T1000 (cell line): ENCODE results near the gene MGLL.

ENCODE experiments used
- DNase-seq: peaks from one replicate; lab custom pipeline; 2025; ENCODE audit warnings: mixed read lengths; lab: John Stamatoyannopoulos, UW

The MGLL gene

DNA sequence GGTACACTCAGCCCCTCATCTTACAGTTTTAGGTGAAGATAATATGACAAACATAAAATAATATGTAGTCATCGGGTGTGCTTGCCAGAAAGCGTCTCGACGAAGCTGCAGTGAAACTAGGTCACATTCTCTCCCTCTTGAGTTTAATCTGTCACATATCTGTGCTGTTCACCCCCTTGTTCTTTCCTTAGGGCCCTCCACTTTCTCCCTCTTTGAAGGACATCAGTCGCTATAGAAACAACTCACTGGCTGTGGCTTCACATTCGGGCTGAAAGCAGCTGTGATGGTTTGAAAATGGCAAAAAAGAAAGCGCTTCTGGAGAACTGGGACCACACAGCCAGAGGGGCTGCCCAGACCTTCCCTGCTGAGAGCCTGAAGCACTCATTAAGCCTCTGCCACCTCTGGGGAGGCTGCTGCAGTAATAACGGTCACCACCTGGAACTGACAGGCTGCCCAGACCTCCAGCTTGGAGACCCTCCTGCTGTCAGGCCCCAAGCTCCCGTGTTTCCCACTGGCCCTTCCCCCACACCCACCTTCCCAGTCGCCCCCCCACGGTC, 99.2 kb downstream of the MGLL start:
- no peak for DNase-seq

DNA sequence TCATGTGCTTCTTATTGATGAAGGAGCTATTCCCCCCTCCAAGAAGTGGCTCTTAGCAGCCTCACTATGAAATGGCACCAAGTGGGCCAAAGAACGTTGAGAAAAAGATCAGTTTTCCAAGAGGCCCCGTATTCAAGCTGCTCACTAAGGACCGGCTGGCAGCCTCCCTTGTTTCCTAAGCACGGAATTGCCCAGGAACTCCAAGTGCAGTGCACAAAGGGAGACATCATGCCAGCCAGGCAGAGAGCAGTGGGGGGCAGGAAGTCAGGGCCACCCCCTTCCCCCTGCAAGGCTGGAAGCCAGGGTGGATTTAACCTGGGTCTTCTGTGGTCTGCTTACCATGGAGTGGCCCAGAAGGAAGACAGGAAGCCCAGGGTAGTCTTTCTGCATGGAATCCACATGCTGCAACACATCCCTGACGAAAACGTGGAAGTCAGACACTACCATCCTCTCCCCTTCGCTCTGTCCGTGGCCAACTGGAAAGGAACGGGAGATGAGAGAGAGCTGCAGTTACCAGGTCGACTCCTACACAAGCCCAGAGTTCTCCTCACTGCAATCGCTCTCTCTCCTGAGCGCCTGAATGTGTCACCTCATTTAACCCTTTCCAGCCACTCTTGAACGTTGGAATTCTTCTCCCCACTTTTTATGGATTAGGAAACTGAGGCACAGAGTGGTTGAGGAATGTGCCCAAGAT, 100.1 kb downstream of the MGLL start:
- no peak for DNase-seq

DNA sequence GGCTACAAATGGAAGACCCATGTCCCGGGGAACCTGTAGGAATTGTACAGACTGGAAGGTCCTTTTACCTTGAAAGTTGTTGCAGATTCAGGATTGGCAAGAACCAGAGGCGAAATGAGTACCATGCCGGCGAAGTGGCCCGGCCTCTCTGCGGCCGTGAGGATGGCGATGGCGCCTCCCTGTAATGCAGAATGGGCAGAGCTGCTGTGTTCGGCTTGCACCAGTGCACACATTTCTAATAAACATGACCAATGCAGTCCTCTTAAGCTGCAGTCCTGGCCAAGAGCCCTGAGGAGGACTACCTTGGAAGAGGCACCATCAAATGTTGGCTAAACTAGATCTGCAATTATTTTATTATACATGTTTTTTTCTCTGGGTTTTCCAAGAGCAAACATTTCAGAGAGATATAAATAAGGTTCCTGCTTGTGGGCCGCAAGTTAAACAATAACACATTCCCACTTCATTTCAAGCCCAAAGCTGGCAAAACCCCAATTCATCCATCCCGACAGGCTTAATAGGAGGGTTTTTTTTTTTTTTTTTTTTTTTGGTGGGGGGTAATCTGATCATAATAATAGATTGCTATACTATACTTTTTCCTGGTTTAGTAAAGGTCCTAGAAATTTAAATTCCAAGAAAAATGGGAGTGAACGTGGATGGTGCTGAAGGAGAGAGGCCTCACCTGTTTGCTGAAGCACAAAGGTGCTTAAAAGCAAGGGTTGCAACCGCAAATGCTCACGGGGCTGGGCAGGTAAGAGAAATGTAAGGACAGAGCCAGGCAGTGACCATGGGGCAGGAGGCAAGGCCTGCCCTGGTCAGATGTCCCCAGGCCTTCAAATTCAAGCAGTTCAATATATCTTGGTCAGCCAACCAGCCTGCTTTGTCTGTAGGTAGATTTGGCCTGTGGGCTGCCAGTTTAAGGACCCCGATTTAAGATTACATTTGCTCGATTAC, 101.1 kb downstream of the MGLL start:
- DNase-seq = no peak

DNA sequence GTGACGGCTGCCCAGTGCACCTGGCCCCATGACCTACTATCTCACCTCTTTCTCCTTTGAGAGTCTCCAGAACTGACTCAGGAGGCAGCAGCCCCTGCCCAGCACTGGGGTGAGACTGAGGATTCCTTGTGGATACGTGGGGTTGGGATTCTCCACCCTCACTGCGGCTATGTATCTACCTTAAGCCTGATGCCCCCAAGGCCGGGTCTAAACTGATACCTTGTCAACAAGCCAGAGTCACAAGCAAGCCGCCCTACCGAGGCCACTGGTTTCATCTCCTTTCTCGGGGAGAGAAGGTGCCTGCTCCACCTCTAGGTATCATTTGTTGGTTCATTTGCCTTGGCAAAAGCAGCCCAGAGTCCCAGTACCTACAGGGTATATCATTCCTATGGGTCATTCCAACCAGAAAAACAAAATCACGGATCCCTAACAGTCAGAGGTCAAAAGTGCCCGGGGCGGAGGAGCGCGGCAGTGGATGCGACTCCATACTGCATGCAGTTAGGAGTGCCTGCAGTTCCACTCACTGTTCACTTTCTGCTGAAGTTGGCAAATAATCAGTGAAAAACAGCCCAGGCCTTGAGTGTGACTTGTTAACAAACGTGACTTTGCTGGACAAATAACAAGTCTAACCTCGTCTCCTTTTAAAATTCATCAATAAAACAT, 102.0 kb downstream of the MGLL start:
- DNase-seq = no peak

DNA sequence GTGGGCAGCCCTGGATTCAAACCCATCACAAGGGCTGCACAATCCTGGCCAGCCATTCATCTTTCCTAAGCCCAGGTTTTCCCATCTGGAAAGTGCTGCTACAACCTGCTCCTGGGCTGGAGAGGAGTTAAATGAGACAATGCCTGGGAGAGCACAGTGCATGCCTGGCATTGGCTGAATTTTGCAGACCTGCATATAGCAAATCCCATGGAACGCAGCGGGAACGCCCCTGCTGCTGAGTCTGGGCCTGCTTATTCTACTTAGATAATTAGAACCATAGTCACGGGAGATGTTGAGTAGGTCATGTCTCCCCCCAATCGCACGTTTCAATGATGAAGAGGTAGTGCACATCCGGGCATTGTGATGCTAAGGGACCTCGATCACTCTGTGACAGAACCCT, 102.9 kb downstream of the MGLL start:
- no peak for DNase-seq

DNA sequence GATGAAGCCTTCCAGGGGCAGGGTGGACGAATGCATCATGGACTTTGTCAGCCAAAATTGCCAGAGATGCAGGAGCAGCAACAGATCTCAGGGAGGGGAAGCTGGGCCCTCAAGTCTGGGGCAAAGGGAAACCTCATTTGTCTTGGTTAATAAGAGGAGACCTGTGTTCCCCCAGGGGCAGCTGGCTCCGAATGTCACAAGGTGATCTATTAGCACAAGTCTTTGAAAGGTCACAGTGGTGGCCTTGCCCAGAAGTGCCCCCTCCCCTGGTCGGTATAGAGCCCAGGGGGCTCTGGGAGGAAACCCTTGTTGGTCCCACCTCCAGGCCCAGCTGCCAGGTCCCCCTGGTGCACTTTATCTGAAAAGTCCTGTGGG, 103.4 kb downstream of the MGLL start:
- DNase-seq = no peak

DNA sequence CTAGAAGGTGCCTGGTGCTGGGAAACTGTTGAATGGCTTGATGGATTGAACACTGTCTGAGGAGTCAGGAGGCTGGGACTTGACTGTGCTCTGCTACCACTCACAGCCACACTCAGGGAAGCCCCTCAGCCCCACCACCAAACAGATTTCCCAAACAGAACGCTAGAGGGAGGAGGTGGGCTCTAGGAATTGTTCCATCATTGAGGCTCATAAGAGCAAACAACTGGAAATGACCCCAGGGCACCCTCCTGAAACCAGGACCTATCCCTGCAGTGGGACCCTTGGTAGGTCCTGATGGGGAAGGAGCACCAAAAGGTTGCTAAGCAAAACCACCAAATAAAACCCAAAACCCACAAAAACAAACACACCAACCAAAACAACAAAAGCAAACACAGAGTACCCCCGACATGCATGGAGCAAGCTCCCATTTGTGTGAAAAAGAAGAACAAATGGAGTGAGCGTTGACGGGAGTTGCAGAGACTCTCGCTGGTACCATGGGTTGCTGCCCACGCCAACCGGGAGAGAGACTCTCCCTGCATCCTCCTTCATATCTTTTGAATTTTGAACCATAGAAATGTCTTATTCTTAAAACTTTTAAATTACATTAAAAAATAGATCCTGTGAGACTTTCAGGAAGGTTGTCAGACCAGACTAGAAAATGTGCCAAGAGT, 103.9 kb downstream of the MGLL start:
- DNase-seq = no peak

DNA sequence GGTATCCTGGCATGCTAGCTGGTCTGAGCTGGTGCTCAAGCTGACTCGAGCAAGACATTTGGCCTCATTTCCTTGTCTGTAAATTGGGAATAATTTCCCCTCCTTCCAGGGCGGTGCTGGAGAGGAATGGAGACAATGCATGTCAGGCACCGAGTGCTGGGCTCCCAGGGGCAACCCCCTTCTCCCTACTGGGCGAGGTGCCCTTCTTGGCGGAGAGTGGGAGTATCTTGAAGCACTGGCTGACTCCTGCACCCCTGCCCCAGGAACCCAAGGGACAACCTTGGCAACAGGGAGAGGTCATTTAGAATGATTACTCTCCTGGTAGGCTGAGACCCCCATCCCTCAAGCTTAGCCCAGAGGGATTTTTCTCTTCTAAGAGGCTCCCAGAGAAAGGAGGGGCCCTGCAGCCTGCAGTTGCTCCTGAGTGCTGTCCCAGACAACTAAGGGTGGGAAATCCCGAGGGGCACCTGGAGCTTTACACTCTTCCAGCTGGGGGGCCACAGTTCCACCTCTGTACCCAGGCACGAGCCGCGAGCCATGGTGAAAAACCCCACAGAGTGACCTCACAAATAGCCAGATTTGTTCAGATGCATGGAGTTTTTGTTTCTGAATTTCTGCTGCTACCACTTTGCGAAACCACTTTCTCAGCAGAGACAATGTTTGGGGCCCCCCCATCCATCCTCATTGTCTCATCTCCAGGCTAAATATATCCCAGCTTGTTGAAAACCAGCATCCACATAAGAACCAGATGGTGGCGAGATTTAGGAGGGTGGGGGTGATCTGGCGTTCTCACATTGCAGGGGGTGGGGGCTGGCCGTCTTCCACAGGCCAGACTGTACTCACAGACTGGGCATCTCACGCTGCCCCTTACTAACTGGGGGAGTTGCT, 104.7 kb downstream of the MGLL start:
- no peak for DNase-seq

DNA sequence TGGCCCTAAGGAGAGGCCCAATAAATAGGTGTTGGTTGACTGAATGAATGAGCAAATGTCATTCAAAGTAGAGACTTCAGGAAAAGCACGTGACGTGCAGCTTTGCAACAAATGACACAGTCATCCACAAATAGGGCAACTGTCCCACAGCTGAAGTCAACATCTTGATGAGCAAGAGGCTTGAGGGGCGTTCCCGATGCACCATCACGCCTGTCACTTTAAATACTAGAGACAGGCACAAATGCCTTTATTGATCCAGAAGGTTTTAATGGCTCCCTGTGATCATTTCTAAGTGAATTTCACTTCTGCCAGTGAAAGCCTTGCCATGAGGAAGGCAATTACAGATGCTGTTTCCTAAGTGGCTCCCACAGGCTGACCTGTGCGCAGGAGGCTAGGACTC, 105.9 kb downstream of the MGLL start:
- DNase-seq = no peak

DNA sequence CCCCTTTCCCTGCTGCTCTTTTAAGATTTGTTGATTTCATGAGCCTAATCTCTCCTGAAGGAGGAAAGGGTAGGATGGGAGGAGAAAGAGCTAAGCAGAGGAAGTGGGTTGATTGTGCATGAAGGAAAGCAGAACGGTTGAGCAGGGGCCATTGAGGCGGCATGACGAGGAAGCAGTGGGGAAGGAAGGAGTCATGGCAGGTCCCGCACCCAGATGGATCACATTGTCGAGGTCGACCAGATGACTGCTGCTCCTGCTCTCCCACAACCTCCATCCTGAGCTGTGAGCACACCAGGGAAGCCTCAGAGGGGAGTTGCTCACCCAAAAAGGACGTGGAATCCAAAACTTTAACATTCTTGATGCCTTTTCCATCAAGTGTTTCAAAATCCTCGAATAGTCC, 106.8 kb downstream of the MGLL start:
- no peak for DNase-seq

DNA sequence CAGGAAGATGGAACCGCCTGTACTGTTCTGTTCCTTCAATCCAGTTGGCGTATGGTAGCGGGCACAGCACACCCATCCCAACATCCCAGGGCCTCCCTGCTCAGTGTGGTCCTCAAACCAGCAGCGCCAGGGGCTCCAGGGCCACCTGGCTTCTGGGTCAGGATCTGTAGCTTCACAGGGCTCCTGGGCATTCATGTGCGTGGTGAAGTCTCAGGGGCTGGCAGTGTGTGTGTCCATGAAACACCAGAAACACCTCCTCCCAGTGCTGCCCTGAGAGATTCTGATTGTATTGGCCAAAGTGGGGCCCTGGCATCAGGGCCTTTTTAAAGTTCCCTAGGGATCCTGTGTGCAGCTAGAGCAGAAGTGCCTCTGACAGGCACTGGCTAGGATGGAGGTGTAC, 107.4 kb downstream of the MGLL start:
- no peak for DNase-seq

DNA sequence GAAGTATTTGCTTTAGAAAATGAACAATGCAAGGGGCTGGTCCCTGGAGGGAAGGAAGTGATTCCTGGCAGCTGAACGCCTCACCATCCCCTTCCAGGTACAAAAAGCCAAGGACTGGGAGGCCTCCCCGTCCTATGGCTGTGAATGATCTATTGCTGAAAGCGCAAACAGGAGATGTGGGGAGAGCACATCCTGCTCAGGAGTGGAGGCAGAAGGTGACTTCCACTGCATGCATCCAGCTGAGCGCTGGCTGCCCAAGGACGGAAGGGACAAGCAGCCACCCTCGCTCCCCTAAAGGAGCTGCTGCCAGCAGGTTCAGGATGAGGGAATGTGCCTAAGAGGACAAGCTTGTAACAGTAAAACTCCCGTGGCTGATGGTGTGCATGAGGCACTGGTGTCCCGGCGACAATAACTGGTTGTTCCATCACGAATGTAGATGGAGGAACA, 108.2 kb downstream of the MGLL start:
- DNase-seq = no peak

DNA sequence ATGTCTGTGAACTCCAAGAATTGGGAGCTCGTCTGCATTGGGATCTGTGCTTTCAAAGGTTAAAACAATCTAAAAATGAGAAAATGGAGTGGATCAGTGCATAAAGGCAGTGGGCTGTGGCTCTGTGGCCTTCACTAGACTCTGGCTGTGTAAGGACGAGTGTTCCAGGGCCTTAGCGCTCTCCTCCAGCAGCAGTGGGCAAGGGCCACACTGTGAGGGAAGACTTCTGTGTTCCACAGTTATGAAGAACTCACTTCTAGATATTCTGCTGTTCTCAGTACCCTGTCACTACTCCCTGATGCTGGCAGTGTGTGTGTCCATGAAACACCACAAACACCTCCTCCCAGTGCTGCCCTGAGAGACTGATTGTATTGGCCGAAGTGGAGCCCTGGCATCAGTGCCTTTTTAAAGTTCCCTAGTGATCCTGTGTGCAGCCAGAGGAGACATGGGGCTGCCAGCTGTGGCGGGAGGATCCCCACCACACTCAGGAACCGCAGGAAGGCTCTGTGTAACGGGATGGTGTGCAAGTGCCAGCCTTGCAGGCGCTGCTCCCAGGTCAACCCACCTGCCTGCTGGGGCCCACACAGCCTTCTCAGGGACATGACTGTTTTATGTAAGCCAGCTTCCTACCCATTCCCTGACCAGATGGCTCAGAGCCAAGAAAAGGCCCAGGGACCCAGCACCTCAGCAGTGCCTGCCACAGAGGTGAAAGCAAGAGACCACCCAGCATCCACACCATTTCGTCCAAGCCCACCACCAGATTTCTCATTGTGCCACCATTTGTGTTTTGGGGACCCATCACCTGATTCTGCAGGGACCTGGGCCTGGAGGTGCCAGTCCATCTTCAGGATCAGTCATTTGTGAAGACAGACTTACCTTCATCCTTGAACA, 109.2 kb downstream of the MGLL start:
- no peak for DNase-seq

DNA sequence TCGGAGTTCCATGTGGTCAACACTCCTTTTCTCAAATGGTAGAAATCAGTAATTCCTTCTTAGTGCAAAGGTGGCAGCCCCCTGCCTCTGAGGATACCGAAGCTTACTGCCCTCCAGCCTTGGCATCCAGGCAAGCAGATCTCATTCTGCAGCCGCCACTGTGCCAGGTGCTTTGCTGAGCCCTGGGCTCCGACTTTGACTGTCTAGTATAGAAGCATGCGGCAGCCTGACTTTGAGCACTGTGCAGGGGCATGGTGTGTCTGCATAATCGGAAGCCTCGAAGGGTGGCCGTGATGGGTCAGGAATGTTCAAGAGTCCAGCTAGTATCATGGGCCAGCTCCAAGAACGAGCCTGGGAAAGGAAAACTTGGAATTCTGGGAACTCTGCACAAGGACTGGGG, 109.9 kb downstream of the MGLL start:
- DNase-seq = no peak

DNA sequence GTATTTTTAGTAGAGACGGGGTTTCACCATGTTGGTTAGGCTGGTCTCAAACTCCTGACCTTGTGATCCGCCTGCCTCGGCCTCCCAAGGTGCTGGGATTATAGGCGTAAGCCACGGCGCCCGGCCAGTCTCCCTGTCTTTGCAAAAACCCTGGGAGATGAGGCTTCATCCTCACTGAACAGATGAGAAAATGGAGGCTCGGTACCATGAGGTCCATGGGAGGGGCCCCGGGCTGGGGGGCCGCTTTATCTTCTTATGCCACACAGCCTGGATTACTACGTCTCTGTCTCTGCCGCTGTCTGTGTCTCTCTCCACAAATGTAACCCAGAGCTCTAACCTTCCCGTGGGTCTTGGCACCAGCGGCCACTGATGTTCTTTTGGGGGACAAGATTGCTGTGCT, 110.4 kb downstream of the MGLL start:
- DNase-seq = no peak

DNA sequence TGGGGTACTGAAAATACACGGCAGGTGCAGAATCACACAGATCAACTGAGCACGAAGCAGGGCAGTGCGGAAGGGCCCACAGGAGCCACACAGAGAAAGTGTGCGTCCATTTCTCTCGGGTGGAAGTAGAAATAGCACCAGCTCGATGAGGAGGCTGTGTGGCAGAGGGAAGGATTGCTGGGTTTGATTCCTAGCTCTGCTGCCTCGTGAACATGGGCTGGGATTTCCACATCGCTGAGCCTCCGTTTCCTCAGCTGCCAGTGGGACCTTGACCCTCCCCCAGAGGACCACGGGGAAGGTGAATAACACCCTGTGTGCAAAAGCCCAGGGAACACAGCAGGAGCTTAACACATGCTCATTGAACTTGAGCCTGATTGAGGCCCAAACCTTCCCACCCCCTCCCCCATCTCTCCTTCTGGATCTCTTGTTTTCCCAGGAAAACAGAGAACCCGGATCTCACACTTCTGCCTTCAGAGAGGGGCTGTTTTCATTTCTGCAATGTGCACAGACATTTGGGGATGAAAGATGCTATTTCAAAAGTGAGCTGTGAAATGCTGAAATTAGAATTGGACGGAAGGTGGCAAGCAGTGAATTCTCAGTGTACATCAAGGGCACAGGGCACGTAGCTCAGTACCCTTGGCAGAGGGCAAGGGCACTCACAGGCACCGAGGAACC, 111.2 kb downstream of the MGLL start:
- no peak for DNase-seq

DNA sequence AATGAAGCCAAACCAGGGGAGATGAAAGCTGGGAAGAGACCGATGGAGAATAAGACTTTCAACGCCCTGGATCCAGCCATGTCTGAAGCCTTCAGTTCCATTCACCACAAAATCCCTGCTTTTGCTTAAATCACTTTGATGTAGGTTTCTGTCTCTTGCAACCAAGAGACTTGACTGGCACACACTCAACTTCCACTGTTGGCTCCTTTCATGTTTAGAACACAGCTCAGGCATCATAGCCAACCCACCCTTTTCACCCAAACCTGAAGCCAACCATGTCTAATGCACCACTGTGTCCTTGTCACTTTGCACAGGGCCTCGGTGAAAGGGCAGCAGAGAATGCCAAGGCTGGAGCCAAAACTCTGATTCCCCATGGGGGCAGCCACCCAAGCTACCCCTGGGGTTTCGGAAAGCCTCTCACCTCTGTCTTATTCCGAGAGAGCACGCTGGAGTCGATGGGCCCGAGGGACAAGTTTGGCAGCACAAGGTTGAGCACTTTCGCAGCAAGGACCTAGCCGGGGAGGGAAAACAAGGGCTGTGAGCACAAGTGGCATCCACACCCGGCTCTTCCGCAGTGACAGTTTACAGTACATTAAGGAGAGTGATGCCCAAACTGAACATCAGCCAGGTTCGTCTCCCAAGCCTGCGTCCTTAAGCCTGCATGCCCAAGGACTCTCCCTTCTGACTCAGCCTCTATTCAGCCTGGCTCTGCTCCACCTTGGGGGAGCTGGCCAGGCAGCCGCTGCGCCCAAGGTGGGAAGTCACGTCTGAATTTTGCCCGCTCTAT, 112.0 kb downstream of the MGLL start:
- no peak for DNase-seq

DNA sequence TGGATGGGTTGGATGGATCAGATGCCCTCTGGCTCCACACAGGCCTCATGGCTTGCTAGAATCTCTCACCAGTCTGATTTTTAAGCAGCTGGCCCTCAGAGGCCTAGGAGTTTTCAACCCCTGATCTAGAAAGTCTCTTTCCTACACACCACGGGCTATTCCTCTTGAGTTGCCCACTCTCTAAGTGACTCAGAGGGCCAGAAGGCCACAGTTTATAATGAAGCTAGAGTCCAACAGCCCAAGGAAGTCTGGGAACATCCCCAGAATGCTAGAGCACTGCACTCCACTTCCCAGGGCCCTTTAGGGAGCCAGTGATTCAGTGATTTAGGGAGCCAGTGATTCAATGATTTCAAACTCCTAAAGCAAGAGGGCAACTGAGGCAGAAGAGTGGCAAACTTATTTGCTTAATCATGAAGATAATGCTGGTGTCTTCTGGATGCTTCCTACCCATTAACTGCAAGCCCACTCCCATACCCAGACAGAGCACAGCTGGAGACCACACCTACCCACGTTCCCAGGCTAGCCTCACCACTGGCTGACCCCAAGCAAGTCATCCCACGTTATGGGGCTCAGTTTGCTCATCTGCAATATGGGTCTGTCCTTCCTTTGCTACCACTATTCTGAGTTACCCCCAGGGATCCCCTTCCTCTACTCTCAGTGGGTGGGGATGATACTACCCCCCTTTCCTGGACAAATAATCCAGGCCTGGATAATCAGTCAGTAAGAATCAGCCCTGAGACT, 112.8 kb downstream of the MGLL start:
- no peak for DNase-seq
